ENCODE results near the gene GAS7. TPM values are rescaled to one million over a fixed set of nuclear protein-coding genes. Genes with fewer than 3 reads are reported as not detected.
"Not testable (repeated sequence)": the region's sequence is repeated elsewhere in the genome, so short reads cannot be mapped to it uniquely, and the experiment has no call there.

The GAS7 gene
- total RNA-seq, 2 experiments from 2014 or later = 1.6 to 2.1 TPM

DNA sequence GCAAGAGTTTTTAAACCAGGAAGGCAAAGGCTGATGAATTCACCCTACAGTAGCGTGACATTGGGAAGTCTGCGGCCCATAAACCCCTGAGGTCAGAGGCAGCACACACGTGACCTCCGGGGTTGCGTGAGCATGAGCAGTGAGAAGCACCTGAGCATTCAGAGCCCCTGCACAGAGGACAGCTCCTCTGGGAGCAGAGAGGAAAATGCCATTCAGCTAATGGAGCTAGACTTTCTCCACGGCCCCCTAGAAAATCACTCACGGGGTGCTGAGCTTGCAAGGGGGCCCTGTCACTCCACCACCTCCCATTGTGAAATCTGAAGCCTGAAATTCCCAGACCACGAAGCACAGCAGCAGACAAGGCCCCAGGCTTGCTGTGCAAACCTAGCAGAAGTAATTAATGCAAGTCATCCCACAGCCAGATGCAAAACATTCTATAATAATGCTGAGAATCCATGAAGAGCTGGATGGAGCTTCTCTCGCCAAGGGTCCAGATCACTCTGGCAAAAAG is 178.4 kb downstream of the GAS7 start:
- CTCF ChIA-PET = interaction anchor here (1.0 kb wide), 1 partner anchor 33 kb away, joined by 3 read pairs; no protein-coding TSS in a partner anchor
- Mint-ChIP-seq H3K9me3 (no peaks in the 10 kb centered on the region), H3K36me3 (ENCODE audit: low read depth) (no peaks in the 10 kb centered on the region), H3K4me1 (ENCODE audit: low read depth) (no peaks in the 10 kb centered on the region), H3K27me3 (no peaks in the 10 kb centered on the region), H3K27ac (no peak overlapping the region), H3K4me3 (no peak overlapping the region)
- no peak for ATAC-seq
- TF ChIP-seq, protein P1, sequence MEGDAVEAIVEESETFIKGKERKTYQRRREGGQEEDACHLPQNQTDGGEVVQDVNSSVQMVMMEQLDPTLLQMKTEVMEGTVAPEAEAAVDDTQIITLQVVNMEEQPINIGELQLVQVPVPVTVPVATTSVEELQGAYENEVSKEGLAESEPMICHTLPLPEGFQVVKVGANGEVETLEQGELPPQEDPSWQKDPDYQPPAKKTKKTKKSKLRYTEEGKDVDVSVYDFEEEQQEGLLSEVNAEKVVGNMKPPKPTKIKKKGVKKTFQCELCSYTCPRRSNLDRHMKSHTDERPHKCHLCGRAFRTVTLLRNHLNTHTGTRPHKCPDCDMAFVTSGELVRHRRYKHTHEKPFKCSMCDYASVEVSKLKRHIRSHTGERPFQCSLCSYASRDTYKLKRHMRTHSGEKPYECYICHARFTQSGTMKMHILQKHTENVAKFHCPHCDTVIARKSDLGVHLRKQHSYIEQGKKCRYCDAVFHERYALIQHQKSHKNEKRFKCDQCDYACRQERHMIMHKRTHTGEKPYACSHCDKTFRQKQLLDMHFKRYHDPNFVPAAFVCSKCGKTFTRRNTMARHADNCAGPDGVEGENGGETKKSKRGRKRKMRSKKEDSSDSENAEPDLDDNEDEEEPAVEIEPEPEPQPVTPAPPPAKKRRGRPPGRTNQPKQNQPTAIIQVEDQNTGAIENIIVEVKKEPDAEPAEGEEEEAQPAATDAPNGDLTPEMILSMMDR (IDR thresholded peaks at IDR 0.05) = no peak
- intact Hi-C loops (cut with micrococcal nuclease) = no loop called here
- POLR2A ChIA-PET = no interaction called here
- DNase-seq = no peak

DNA sequence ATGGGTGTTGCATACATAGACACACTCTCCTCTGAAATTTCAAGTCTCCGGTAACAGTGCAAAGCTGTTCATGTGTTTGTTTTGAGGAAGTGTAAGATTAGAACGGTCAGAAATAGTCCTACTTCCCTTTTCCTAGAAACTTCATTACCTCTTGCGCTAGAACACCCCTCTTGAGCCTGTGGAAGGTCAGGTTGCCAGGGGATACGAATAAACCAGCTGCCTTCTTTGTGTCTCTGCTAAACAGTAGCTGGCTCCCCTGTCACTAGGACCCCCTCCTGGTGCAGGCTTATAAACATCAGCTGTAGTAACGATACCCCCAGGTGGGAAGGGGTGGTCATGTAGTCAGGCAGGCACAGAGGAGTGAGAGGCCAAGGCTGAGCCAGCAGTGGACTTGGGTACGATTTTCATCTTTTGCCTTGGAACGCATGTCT is 179.9 kb downstream of the GAS7 start:
- intact Hi-C loops (cut with micrococcal nuclease) = no loop called here
- Mint-ChIP-seq H3K9me3 (no peaks in the 10 kb centered on the region), H3K4me3 (no peak overlapping the region)

DNA sequence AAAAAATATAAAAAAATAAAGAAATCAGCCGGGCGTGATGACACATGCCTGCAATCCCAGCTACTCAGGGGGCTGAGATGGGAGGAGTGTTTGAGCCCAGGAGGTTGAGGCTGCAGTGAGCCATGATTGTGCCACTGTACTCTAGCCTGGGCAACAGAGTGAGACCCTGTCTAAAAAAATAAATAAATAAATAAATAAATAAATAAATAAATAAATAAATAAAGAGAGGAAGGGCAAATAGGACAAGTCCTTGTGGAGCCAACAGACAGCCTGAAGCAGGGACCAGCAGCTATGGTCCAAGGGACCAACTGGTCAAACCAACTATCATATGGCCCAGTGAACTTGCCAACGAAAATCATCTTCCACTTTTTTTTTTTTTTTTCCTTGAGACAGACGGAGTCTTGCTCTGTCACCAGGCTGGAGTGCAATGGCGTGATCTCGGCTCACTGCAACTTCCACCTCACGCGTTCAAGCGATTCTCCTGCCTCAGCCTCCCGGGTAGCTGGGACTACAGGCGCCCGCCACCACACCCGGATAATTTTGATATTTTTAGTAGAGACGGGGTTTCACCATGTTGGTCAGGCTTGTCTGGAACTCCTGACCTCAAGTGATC is 181.3 kb downstream of the GAS7 start:
- H3K9me3 Mint-ChIP-seq; POLR2A ChIA-PET; H3K27ac Mint-ChIP-seq; DNase-seq; H3K27me3 Mint-ChIP-seq; H3K4me3 Mint-ChIP-seq; H3K36me3 Mint-ChIP-seq (ENCODE audit: low read depth); H3K4me1 Mint-ChIP-seq (ENCODE audit: low read depth); ATAC-seq; intact Hi-C loops (cut with micrococcal nuclease): not testable (repeated sequence)
- CTCF ChIA-PET = interaction anchor here (1.0 kb wide), 1 partner anchor 30 kb away, joined by 3 read pairs; no protein-coding TSS in a partner anchor

More for the DNA sequence above, 179.9 kb downstream of the GAS7 start:
- TF ChIP-seq, protein P1 (IDR thresholded peaks at IDR 0.05) = no peak
- Mint-ChIP-seq H3K27ac (no peak overlapping the region), H3K27me3 (no peaks in the 10 kb centered on the region), H3K36me3 (ENCODE audit: low read depth) (no peaks in the 10 kb centered on the region), H3K4me1 (ENCODE audit: low read depth) (peaks cover 3% of the 10 kb centered on the region)
- POLR2A ChIA-PET = no interaction called here
- ATAC-seq (no peak), DNase-seq (no peak)
- CTCF ChIA-PET = interaction anchor here (1.0 kb wide), 1 partner anchor 31 kb away, joined by 3 read pairs; no protein-coding TSS in a partner anchor

DNA sequence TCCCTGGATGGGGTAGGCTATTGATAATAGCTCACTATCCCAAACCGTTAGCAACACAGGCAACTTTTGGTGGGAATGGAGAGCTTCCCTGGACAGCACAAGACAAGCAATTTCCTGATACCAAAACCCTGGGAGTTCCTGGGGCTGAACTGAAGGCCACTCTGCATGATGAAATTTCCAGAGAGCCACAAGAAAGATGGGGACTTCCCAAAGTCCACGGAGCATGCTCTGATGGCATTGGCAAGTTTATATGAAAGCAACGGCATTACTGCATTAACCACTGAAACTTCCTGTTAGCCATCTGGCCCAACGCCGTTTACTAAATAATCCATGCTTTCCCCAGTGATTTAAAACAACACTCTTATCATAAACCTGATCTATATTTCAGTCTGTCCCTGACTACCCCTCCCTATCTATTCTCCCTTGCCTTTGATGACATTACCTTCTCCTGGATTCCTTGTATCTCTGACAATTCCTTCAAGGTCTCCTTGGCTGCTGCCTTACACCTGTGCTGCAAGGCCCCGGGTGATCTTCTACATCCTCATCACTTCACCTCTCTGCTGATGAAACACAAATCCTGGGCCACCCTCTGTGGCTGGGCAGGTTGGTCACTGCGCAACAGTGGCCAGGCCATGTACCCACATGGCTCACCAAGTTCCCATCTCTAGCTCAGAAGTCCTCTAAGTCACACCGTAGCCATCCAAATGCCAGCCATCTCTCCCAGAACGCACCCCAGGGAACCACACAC is 184.9 kb downstream of the GAS7 start:
- no peaks in the 10 kb centered on the region for H3K9me3 Mint-ChIP-seq
- ATAC-seq = no peak
- no peaks in the 10 kb centered on the region for H3K27me3 Mint-ChIP-seq
- no peak overlapping the region for H3K27ac Mint-ChIP-seq
- no peak overlapping the region for H3K4me3 Mint-ChIP-seq
- TF ChIP-seq, protein P1 (IDR thresholded peaks at IDR 0.05) = no peak
- intact Hi-C loops (cut with micrococcal nuclease) = no loop called here
- CTCF ChIA-PET = no interaction called here
- POLR2A ChIA-PET = no interaction called here
- DNase-seq = peak; percentile 2
- peaks cover 7% of the 10 kb centered on the region for H3K4me1 Mint-ChIP-seq (ENCODE audit: low read depth)
- H3K36me3 Mint-ChIP-seq (ENCODE audit: low read depth) = no peaks in the 10 kb centered on the region

DNA sequence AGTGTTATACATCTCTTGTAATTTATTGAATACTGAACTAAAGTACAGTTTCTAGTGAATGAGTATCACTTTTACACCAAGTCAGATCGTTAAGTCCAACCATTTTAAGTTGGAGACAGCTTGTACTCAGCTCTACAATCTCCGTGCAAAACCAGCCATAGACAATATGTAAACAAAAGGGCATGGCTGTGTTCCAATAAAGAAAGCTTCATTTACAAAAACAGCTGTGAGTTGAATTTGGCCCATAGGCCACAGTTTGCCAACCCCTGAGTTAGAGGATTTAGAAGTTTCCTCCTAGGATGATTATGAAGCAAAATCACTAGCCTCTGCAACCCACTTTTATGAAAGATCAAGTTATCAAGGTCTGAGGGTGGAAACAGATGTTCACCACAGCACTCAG is 187.7 kb downstream of the GAS7 start:
- CTCF ChIA-PET = no interaction called here
- TF ChIP-seq, protein P1 (IDR thresholded peaks at IDR 0.05) = no peak
- Mint-ChIP-seq H3K27ac (no peak overlapping the region), H3K9me3 (no peaks in the 10 kb centered on the region), H3K4me1 (ENCODE audit: low read depth) (peaks cover 7% of the 10 kb centered on the region), H3K27me3 (no peaks in the 10 kb centered on the region), H3K36me3 (ENCODE audit: low read depth) (no peaks in the 10 kb centered on the region), H3K4me3 (no peak overlapping the region)
- DNase-seq (no peak), ATAC-seq (no peak)
- POLR2A ChIA-PET = no interaction called here
- intact Hi-C loops (cut with micrococcal nuclease) = no loop called here
